ENCODE results near the gene DUSP3.

GRCh38 chr17:43770957-43771356 lies 7.8 kb downstream of the DUSP3 start:
- no peak for TF ChIP-seq CTCF (IDR thresholded peaks at IDR 0.05)
- no peak for TF ChIP-seq POLR2A (IDR thresholded peaks at IDR 0.05)

All from uterus (tissue), 2 donors.